GM20000 (cell line): ENCODE results near the gene SENP1.

ENCODE experiments used
- DNase-seq: peaks from one replicate; pipeline ENCODE4 v3.0.0; 2012; ENCODE audit warnings: low spot score
- CTCF ChIP-seq: IDR thresholded peaks from 2 replicates; pipeline ENCODE4 v1.5.1; 2012; ENCODE audit warnings: mild to moderate bottlenecking, control low read depth; ENCODE audit errors: extremely low read depth, missing control alignments

SENP1 gene

GRCh38 chr12:48110691-48111311, 4.9 kb upstream of the SENP1 start:
- no peak for TF ChIP-seq CTCF
- DNase-seq = no peak

- no peak for TF ChIP-seq CTCF
- no peak for DNase-seq
These were observed 3.5 kb upstream of the SENP1 start for GRCh38 chr12:48109424-48109823.

- DNase-seq = no peak
- no peak for TF ChIP-seq CTCF
These were observed 1.1 kb upstream of the SENP1 start for GRCh38 chr12:48106681-48107613.

- no peak for DNase-seq
- no peak for TF ChIP-seq CTCF
These were observed 485 bp downstream of the SENP1 start for GRCh38 chr12:48105321-48105866.

GRCh38 chr12:48104531-48104930, 1.3 kb downstream of the SENP1 start:
- TF ChIP-seq CTCF = no peak
- no peak for DNase-seq

- no peak for DNase-seq
- TF ChIP-seq CTCF = no peak
These were observed 13.3 kb downstream of the SENP1 start for GRCh38 chr12:48092611-48093010.

- TF ChIP-seq CTCF = no peak
- DNase-seq = no peak
These were observed 19.6 kb downstream of the SENP1 start for GRCh38 chr12:48086327-48086726.
